Vagina (tissue), 2 donors: ENCODE data around the gene EFHD1. TPM values are rescaled to one million over a fixed set of nuclear protein-coding genes. Genes with fewer than 3 reads are reported as not detected.

Experiments used
- DNase-seq, 2 donors: peaks; one replicate each; pipeline ENCODE4 v3.0.0-alpha.2; 2017; ENCODE audit errors: extremely low spot score in 2 of 2
- H3K27ac ChIP-seq: fragments of 200-600 bp; sonication (generic); one replicate; pipeline ENCODE4 v1.5.1; 2019
- H3K27me3 ChIP-seq: fragments of 200-600 bp; sonication (generic); one replicate; pipeline ENCODE4 v1.5.1; 2019
- H3K36me3 ChIP-seq, 2 donors: fragments of 200-600 bp; sonication (generic); one replicate each; pipeline ENCODE4 v1.5.1; 2017 to 2019
- H3K4me1 ChIP-seq: fragments of 200-600 bp; sonication (generic); one replicate; pipeline ENCODE4 v1.5.1; 2019
- H3K4me3 ChIP-seq, 2 donors: fragments of 200-600 bp; sonication (generic); 1 replicate in 1 of 2; 2 replicates in 1 of 2; pipeline ENCODE4 v1.5.1; 2016 to 2019
- H3K9me3 ChIP-seq: fragments of 200-600 bp; sonication (generic); one replicate; pipeline ENCODE4 v1.5.1; 2019
- CTCF ChIP-seq, 3 experiments: fragments of 450-650 bp in 2 of 3; fragments of 200-600 bp in 1 of 3; sonication (generic) in 1 of 3; IDR thresholded peaks; one replicate each; pipeline ENCODE4 v1.5.1; 2017 to 2019; ENCODE audit warnings: antibody characterized with exemption in 3 of 3, mild to moderate bottlenecking in 2 of 3, moderate library complexity in 2 of 3
- POLR2A ChIP-seq, 2 donors: fragments of 450-650 bp; IDR thresholded peaks; one replicate each; pipeline ENCODE4 v1.6.1; 2017; ENCODE audit warnings: antibody characterized with exemption in 2 of 2, mild to moderate bottlenecking in 2 of 2, moderate library complexity in 2 of 2
- POLR2AphosphoS5 ChIP-seq, 2 donors: sonication (generic); formaldehyde crosslinking; IDR thresholded peaks; one replicate each; pipeline ENCODE4 v1.9.0; 2017; ENCODE audit warnings: antibody characterized with exemption in 2 of 2, mild to moderate bottlenecking in 2 of 2, low read depth in 1 of 2; ENCODE audit not compliant: insufficient read depth in 1 of 2
- intact Hi-C: fragments of 100-400 bp; cut with DNase I; formaldehyde crosslinking; loops from one replicate; pipeline ENCODE4 v1.15.1; 2023
- total RNA-seq: library from RNA; depleted of rRNA; stranded (reverse); fragments of >200 nt; gene quantifications from one replicate; pipeline ENCODE4 v1.2.3, GENCODE V29; 2016

EFHD1 gene
- total RNA-seq, 1 donor from 2014 or later: 22.6 TPM

DNA sequence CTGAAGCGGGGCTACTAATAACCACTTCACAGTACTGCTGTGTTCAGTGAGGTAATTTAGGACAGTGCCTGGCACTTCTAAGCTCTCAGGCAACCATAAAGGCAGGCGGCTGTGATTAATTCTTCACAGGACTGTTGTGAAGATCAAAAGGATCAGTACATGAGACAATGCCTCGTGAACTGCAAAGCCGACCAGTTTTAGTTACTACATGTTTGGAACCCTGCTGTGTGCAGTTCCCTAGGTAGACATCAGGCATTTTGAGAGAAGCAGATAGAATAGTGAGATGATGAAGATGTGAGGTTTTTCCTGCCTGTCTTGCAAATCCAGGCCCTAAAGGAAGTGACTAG is 19.1 kb downstream of the EFHD1 start:
- Histone ChIP-seq H3K36me3 (no peaks in the 10 kb centered on the region), H3K4me3 (no peak overlapping the region), H3K27me3 (no peaks in the 10 kb centered on the region), H3K4me1 (no peaks in the 10 kb centered on the region), H3K27ac (no peak overlapping the region), H3K9me3 (no peaks in the 10 kb centered on the region)
- intact Hi-C loops: no loop called here
- no peak for DNase-seq
- TF ChIP-seq CTCF (IDR thresholded peaks at IDR 0.05) (no peak), POLR2AphosphoS5 (IDR thresholded peaks at IDR 0.05; ENCODE audit: insufficient read depth in 1 of 2, low read depth in 1 of 2) (no peak)

DNA sequence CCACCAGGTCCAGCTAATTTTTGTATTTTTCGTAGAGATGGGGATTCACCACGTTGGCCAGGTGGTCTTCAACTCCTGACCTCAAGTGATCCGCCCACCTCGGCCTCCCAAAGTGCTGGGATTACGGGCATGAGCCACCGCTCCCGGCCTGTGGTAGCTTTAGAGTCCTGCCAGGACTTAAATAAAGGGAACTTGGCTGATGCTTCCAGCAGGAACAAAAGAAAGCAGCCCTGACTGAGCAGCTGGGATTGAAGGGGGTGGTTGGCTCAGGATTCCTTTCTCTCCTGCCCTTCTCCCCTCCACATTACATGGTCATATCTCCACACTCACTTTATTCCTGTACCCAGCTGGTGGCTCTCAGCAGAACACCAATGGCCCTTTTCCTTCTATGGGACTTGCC is 20.0 kb downstream of the EFHD1 start:
- no peak overlapping the region for H3K27ac ChIP-seq
- TF ChIP-seq CTCF (IDR thresholded peaks at IDR 0.05) (no peak), POLR2AphosphoS5 (IDR thresholded peaks at IDR 0.05; ENCODE audit: insufficient read depth in 1 of 2, low read depth in 1 of 2) (no peak), POLR2A (IDR thresholded peaks at IDR 0.05) (no peak)
- no peaks in the 10 kb centered on the region for H3K4me1 ChIP-seq
- no peak overlapping the region for H3K4me3 ChIP-seq
- intact Hi-C loops: no loop called here
- H3K9me3 ChIP-seq: no peaks in the 10 kb centered on the region
- H3K27me3 ChIP-seq: no peaks in the 10 kb centered on the region
- H3K36me3 ChIP-seq: no peaks in the 10 kb centered on the region
- no peak for DNase-seq

DNA sequence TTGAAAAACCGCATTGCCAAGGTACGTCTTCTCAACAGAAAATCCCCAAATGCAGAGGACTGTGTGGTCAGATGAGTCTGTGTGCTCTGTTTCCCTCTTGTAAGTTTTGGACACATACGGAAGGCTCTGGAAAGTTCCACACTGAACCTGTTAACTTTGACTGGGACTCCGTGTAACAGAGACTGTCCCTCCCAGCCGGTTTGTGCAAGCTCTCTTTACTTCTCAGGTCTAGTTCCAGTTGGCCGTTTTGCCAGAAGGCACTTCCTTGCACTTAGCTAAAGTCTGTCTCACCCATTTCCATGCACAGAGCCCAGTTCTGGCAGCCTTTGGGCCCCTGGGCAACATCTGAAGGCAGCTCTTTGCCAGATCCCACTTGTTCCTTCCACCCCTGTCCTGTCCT is 22.0 kb downstream of the EFHD1 start:
- no peak overlapping the region for H3K4me3 ChIP-seq
- intact Hi-C loops: no loop called here
- DNase-seq: no peak
- TF ChIP-seq POLR2A (IDR thresholded peaks at IDR 0.05) (no peak), POLR2AphosphoS5 (IDR thresholded peaks at IDR 0.05; ENCODE audit: insufficient read depth in 1 of 2, low read depth in 1 of 2) (no peak)
- H3K27ac ChIP-seq: no peak overlapping the region
- H3K36me3 ChIP-seq: no peaks in the 10 kb centered on the region
- H3K4me1 ChIP-seq: no peaks in the 10 kb centered on the region
- no peaks in the 10 kb centered on the region for H3K9me3 ChIP-seq
- no peaks in the 10 kb centered on the region for H3K27me3 ChIP-seq

DNA sequence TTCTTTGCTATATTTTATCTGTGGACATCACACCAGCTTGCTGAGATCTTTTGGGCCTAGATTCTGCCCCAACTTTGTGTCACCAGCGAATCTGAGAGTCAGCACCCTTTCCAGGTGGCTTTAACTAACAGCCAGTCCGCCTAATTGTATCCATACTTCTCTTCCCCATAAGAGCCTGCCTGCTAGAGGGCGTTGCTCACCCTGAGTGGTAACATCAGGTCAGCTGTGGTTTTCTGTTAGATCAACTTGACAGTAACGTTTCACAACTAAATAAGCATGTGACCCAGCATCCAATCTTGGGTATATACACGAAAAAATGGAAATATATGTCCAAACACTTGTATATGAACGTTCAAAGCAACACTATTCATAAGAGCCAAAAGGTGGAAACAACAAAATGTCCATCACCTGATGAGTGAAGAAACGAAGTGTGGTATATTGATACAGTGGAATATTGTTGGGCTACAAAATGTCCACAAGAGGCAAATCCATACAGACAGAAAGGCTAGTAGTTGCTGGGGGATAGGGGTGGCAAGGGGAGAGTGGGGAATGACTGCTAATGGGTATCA is 24.9 kb downstream of the EFHD1 start:
- Histone ChIP-seq H3K4me1 (no peaks in the 10 kb centered on the region), H3K9me3 (no peaks in the 10 kb centered on the region), H3K27me3 (no peaks in the 10 kb centered on the region), H3K27ac (no peak overlapping the region), H3K36me3 (no peaks in the 10 kb centered on the region), H3K4me3 (no peak overlapping the region)
- no peak for TF ChIP-seq POLR2AphosphoS5 (IDR thresholded peaks at IDR 0.05; ENCODE audit: insufficient read depth in 1 of 2, low read depth in 1 of 2)
- no peak for TF ChIP-seq POLR2A (IDR thresholded peaks at IDR 0.05)
- TF ChIP-seq CTCF (IDR thresholded peaks at IDR 0.05): no peak
- DNase-seq: no peak
- intact Hi-C loops: no loop called here

DNA sequence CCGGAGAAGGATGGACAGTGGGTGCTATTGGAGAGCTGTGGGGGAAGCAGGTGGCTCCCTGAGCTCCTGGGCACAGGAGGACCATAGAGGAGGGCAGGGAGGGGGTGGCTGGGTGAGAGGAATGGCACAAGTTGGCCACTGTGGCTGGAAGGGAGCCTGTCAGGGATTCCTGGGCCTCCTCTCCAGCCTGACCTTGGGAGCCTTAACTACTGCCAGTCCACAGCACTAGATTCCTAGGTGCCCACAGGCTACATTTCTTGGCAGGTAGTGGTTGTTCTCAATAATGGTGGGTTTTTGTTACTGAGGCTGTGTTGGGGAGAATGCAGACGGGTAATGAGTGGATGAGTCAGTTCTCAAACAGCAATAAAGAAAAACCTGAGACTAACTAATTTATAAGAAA is 26.0 kb downstream of the EFHD1 start:
- H3K27me3 ChIP-seq: no peaks in the 10 kb centered on the region
- no peaks in the 10 kb centered on the region for H3K4me1 ChIP-seq
- H3K27ac ChIP-seq: no peak overlapping the region
- DNase-seq: no peak
- no peak for TF ChIP-seq CTCF (IDR thresholded peaks at IDR 0.05)
- TF ChIP-seq POLR2A (IDR thresholded peaks at IDR 0.05): no peak
- no peak for TF ChIP-seq POLR2AphosphoS5 (IDR thresholded peaks at IDR 0.05; ENCODE audit: insufficient read depth in 1 of 2, low read depth in 1 of 2)
- intact Hi-C loops: no loop called here
- no peak overlapping the region for H3K4me3 ChIP-seq
- H3K36me3 ChIP-seq: no peaks in the 10 kb centered on the region
- no peaks in the 10 kb centered on the region for H3K9me3 ChIP-seq
